GM19452 (cell line): ENCODE measurements around the gene SPCS2.

Experiments used
- ATAC-seq: cut with Tn5 transposase; IDR thresholded peaks from one replicate; pipeline ENCODE4 v1.9.1; 2021; ENCODE audit not compliant: unreplicated experiment

The SPCS2 gene

GRCh38 chr11:74948898-74949752, at the start of gene SPCS2, which contains the start of gene XRRA1:
Gene SPCS2 (plus strand): TSS chr11:74949266. CDS start chr11:74949286, 20 bp downstream.
Gene XRRA1 (minus strand): TSS chr11:74949091. CDS start chr11:74940878, 8,213 bp downstream.
- peak; percentile 88 for ATAC-seq

- no peak for ATAC-seq
Observed at GRCh38 chr11:74902342-74902741, 46.7 kb upstream of the SPCS2 start.

GRCh38 chr11:74905326-74905725, 43.7 kb upstream of the SPCS2 start:
- ATAC-seq: no peak

GRCh38 chr11:74909385-74909784, 39.7 kb upstream of the SPCS2 start:
- ATAC-seq: no peak

- no peak for ATAC-seq
Observed at GRCh38 chr11:74909812-74910211, 39.3 kb upstream of the SPCS2 start.

- no peak for ATAC-seq
Observed at GRCh38 chr11:74923125-74923524, 25.9 kb upstream of the SPCS2 start.

- ATAC-seq: no peak
Observed at GRCh38 chr11:74925281-74925680, 23.8 kb upstream of the SPCS2 start.

GRCh38 chr11:74926304-74927030, 22.6 kb upstream of the SPCS2 start:
- no peak for ATAC-seq

GRCh38 chr11:74927496-74927895, 21.6 kb upstream of the SPCS2 start:
- ATAC-seq: no peak

- ATAC-seq: peak; percentile 78
Observed at GRCh38 chr11:74929431-74930363, 19.4 kb upstream of the SPCS2 start.

GRCh38 chr11:74932169-74932568, 16.9 kb upstream of the SPCS2 start:
- ATAC-seq: no peak

GRCh38 chr11:74932797-74933196, 16.3 kb upstream of the SPCS2 start:
- no peak for ATAC-seq

- no peak for ATAC-seq
Observed at GRCh38 chr11:74933765-74934164, 15.3 kb upstream of the SPCS2 start.

- no peak for ATAC-seq
Observed at GRCh38 chr11:74935285-74935684, 13.8 kb upstream of the SPCS2 start.

GRCh38 chr11:74936087-74936486, 13.0 kb upstream of the SPCS2 start:
- ATAC-seq: no peak

- ATAC-seq: no peak
Observed at GRCh38 chr11:74936976-74937375, 12.1 kb upstream of the SPCS2 start.

- no peak for ATAC-seq
Observed at GRCh38 chr11:74937696-74938475, 11.2 kb upstream of the SPCS2 start.

- ATAC-seq: no peak
Observed at GRCh38 chr11:74941492-74941891, 7.6 kb upstream of the SPCS2 start.

GRCh38 chr11:74942073-74942759, 6.8 kb upstream of the SPCS2 start:
- ATAC-seq: no peak

GRCh38 chr11:74948546-74948897, 544 bp upstream of the SPCS2 start:
- ATAC-seq: peak; percentile 7
